Upper lobe of right lung (tissue), 1 donor: ENCODE data around the gene GOLM1. TPM values are rescaled to one million over a fixed set of nuclear protein-coding genes. Genes with fewer than 3 reads are reported as not detected.
A peak's percentile ranks its signal among the peaks of the same experiment; 100 is the strongest.

Source experiments
- ATAC-seq: fragments of 200-7000 bp; cut with Tn5 transposase; one replicate; pipeline ENCODE4 v1.9.1; 2020; ENCODE audit warnings: mild to moderate bottlenecking, moderate library complexity
- DNase-seq: peaks from one replicate; pipeline ENCODE4 v3.0.0-alpha.2; 2020
- H3K27ac ChIP-seq: fragments of 200-600 bp; one replicate; pipeline ENCODE4 v1.8.0; 2022
- H3K27me3 ChIP-seq: fragments of 200-600 bp; one replicate; pipeline ENCODE4 v1.8.0; 2022; ENCODE audit warnings: mild to moderate bottlenecking
- H3K36me3 ChIP-seq: fragments of 200-600 bp; one replicate; pipeline ENCODE4 v1.8.0; 2022
- H3K4me1 ChIP-seq: fragments of 200-600 bp; one replicate; pipeline ENCODE4 v1.8.0; 2022
- H3K4me3 ChIP-seq: fragments of 200-600 bp; one replicate; pipeline ENCODE4 v1.8.0; 2022; ENCODE audit warnings: mild to moderate bottlenecking
- H3K9me3 ChIP-seq: fragments of 200-600 bp; one replicate; pipeline ENCODE4 v1.8.0; 2022
- CTCF ChIP-seq: fragments of 200-600 bp; IDR thresholded peaks from one replicate; pipeline ENCODE4 v1.8.0; 2022; ENCODE audit warnings: antibody characterized with exemption
- intact Hi-C: fragments of 100-400 bp; cut with DNase I; formaldehyde crosslinking; loops from one replicate; pipeline ENCODE4 v1.11.0; 2022
- total RNA-seq: library from RNA; stranded (reverse); fragmentation: NEBNext Ultra II Directional; extraction: Animal tissue kit (Norgen Biotek cat#: 25700); gene quantifications from one replicate; pipeline ENCODE4 v1.2.1, GENCODE V29; 2021
- donor health status: DM: no; HTN: yes; CAD: no; lungs with severe emphysema.

The GOLM1 gene
- total RNA-seq, 1 donor from 2014 or later = 15.4 TPM

- ATAC-seq = no peak
- intact Hi-C loops = no loop called here
- Histone ChIP-seq H3K4me3 (no peak overlapping the region), H3K27me3 (no peaks in the 10 kb centered on the region), H3K27ac (no peak overlapping the region), H3K36me3 (no peaks in the 10 kb centered on the region), H3K9me3 (no peaks in the 10 kb centered on the region), H3K4me1 (no peaks in the 10 kb centered on the region)
- DNase-seq = no peak
- TF ChIP-seq CTCF = no peak
Observed at GRCh38 chr9:86073839-86074238, 25.5 kb downstream of the GOLM1 start.

GRCh38 chr9:86072394-86072877 lies 26.9 kb downstream of the GOLM1 start:
- Histone ChIP-seq H3K4me1 (no peaks in the 10 kb centered on the region), H3K9me3 (no peaks in the 10 kb centered on the region), H3K36me3 (no peaks in the 10 kb centered on the region), H3K27me3 (no peaks in the 10 kb centered on the region), H3K27ac (no peak overlapping the region), H3K4me3 (no peak overlapping the region)
- intact Hi-C loops = no loop called here
- DNase-seq (no peak), ATAC-seq (no peak)
- no peak for TF ChIP-seq CTCF

- H3K4me3 ChIP-seq = no peak overlapping the region
- TF ChIP-seq CTCF = no peak
- ATAC-seq (peak; percentile 80), DNase-seq (no peak)
- no peaks in the 10 kb centered on the region for H3K27me3 ChIP-seq
- no peak overlapping the region for H3K27ac ChIP-seq
- H3K36me3 ChIP-seq = no peaks in the 10 kb centered on the region
- no peaks in the 10 kb centered on the region for H3K9me3 ChIP-seq
- intact Hi-C loops = no loop called here
- no peaks in the 10 kb centered on the region for H3K4me1 ChIP-seq
Observed at GRCh38 chr9:86069206-86069869, 30.0 kb downstream of the GOLM1 start.

GRCh38 chr9:86064220-86064619 lies 35.1 kb downstream of the GOLM1 start:
- no peak for TF ChIP-seq CTCF
- DNase-seq = no peak
- Histone ChIP-seq H3K9me3 (no peaks in the 10 kb centered on the region), H3K4me3 (no peak overlapping the region), H3K4me1 (no peaks in the 10 kb centered on the region), H3K36me3 (no peaks in the 10 kb centered on the region), H3K27ac (no peak overlapping the region), H3K27me3 (no peaks in the 10 kb centered on the region)
- intact Hi-C loops = no loop called here
- ATAC-seq = no peak

- peak; percentile 75 for ATAC-seq
- intact Hi-C loops = no loop called here
- TF ChIP-seq CTCF = no peak
- Histone ChIP-seq H3K4me1 (no peaks in the 10 kb centered on the region), H3K9me3 (no peaks in the 10 kb centered on the region), H3K27me3 (no peaks in the 10 kb centered on the region), H3K27ac (no peak overlapping the region), H3K36me3 (no peaks in the 10 kb centered on the region), H3K4me3 (peak overlapping the region; percentile 33)
- DNase-seq = no peak
Observed at GRCh38 chr9:86062845-86063693, 36.3 kb downstream of the GOLM1 start.
